HEK293T (cell line): ENCODE data around the gene TRIM36.

Experiments
- CTCF ChIA-PET: fragments of 350-600 bp; formaldehyde crosslinking; extraction: SDS; loops from one replicate; lab custom pipeline; 2021; ENCODE audit warnings: antibody characterized with exemption, inconsistent platforms; lab: Yijun Ruan, JAX
- POLR2A ChIA-PET: fragments of 350-600 bp; formaldehyde crosslinking; extraction: SDS; loops from one replicate; lab custom pipeline; 2020; ENCODE audit warnings: antibody characterized with exemption, inconsistent platforms; lab: Yijun Ruan, JAX
- DNase-seq: peaks from one replicate; pipeline ENCODE4 v3.0.0; 2012; ENCODE audit warnings: mixed read lengths; ENCODE audit errors: extremely low spot score
- ARNT ChIP-seq: fragments of 450-650 bp; IDR thresholded peaks from 2 replicates; pipeline ENCODE4 v1.6.1; 2017; ENCODE audit warnings: mild to moderate bottlenecking
- BHLHE40 ChIP-seq: fragments of 450-650 bp; IDR thresholded peaks from 2 replicates; pipeline ENCODE4 v1.6.1; 2016; ENCODE audit warnings: mild to moderate bottlenecking, moderate library complexity, borderline replicate concordance
- CTBP1 ChIP-seq: fragments of 450-650 bp; IDR thresholded peaks from 2 replicates; pipeline ENCODE4 v1.6.1; 2016; ENCODE audit warnings: borderline replicate concordance
- ELF4 ChIP-seq: fragments of 450-650 bp; IDR thresholded peaks from 2 replicates; pipeline ENCODE4 v1.6.1; 2017; ENCODE audit warnings: antibody characterized with exemption
- FOXA1 ChIP-seq: fragments of 450-650 bp; IDR thresholded peaks from 2 replicates; pipeline ENCODE4 v1.6.1; 2016; ENCODE audit warnings: mild to moderate bottlenecking
- FOXK2 ChIP-seq: fragments of 450-650 bp; IDR thresholded peaks from 2 replicates; pipeline ENCODE4 v1.6.1; 2016; ENCODE audit warnings: mild to moderate bottlenecking
- FOXM1 ChIP-seq: fragments of 450-650 bp; IDR thresholded peaks from 2 replicates; pipeline ENCODE4 v1.6.1; 2017; ENCODE audit warnings: mild to moderate bottlenecking, borderline replicate concordance
- HDGF ChIP-seq: fragments of 450-650 bp; IDR thresholded peaks from 2 replicates; pipeline ENCODE4 v1.6.1; 2017; ENCODE audit warnings: antibody characterized with exemption, borderline replicate concordance
- L3MBTL2 ChIP-seq: fragments of 450-650 bp; conservative IDR thresholded peaks from 2 replicates; pipeline ENCODE4 v1.6.1; 2016; ENCODE audit warnings: mild to moderate bottlenecking
- LEF1 ChIP-seq: fragments of 450-650 bp; IDR thresholded peaks from 2 replicates; pipeline ENCODE4 v1.6.1; 2017; ENCODE audit warnings: mild to moderate bottlenecking, borderline replicate concordance
- NFRKB ChIP-seq: fragments of 450-650 bp; IDR thresholded peaks from 2 replicates; pipeline ENCODE4 v1.6.1; 2016; ENCODE audit warnings: mild to moderate bottlenecking, moderate library complexity
- PKNOX1 ChIP-seq: fragments of 450-650 bp; IDR thresholded peaks from 2 replicates; pipeline ENCODE4 v1.6.1; 2016
- SP1 ChIP-seq: fragments of 450-650 bp; IDR thresholded peaks from 2 replicates; pipeline ENCODE4 v1.6.1; 2017
- SUZ12 ChIP-seq: fragments of 450-650 bp; IDR thresholded peaks from 2 replicates; pipeline ENCODE4 v1.6.1; 2016; ENCODE audit warnings: mild to moderate bottlenecking
- TARDBP ChIP-seq: fragments of 450-650 bp; IDR thresholded peaks from 2 replicates; pipeline ENCODE4 v1.6.1; 2016
- ZNF384 ChIP-seq: fragments of 450-650 bp; IDR thresholded peaks from 2 replicates; pipeline ENCODE4 v1.6.1; 2016

The TRIM36 gene

GRCh38 chr5:115079924-115080623 is 89.6 kb downstream of the TRIM36 start:
- TF ChIP-seq BHLHE40: no peak
- no peak for TF ChIP-seq CTBP1
- TF ChIP-seq L3MBTL2: no peak
- no peak for TF ChIP-seq TARDBP
- no peak for TF ChIP-seq FOXK2
- no peak for TF ChIP-seq SUZ12
- no peak for TF ChIP-seq FOXM1
- no peak for TF ChIP-seq FOXA1
- no peak for TF ChIP-seq HDGF
- TF ChIP-seq SP1: no peak
- TF ChIP-seq ELF4: no peak
- TF ChIP-seq LEF1: no peak
- TF ChIP-seq ZNF384: no peak
- TF ChIP-seq ARNT: no peak
- TF ChIP-seq PKNOX1: no peak
- no peak for TF ChIP-seq NFRKB
- ChIA-PET POLR2A (no interaction called here), CTCF (no interaction called here)
- DNase-seq: no peak
